Measurements from ENCODE around the gene LRRC8A.

LRRC8A gene

GRCh38 chr9:128898845-128899565 is 17.1 kb downstream of the LRRC8A start (continued):
- TF ChIP-seq PRDM6 (tag by site-specific recombination; IDR thresholded peaks at IDR 0.05) (no peak), ZBTB20 (tag by site-specific recombination; IDR thresholded peaks at IDR 0.05) (no peak), ZNF529 (tag by site-specific recombination; IDR thresholded peaks at IDR 0.05; ENCODE audit: insufficient replicate concordance) (no peak), PATZ1 (tag by site-specific recombination; IDR thresholded peaks at IDR 0.05) (no peak), SETDB1 (IDR thresholded peaks at IDR 0.05; ENCODE audit: insufficient read length, low read length) (no peak)

DNA sequence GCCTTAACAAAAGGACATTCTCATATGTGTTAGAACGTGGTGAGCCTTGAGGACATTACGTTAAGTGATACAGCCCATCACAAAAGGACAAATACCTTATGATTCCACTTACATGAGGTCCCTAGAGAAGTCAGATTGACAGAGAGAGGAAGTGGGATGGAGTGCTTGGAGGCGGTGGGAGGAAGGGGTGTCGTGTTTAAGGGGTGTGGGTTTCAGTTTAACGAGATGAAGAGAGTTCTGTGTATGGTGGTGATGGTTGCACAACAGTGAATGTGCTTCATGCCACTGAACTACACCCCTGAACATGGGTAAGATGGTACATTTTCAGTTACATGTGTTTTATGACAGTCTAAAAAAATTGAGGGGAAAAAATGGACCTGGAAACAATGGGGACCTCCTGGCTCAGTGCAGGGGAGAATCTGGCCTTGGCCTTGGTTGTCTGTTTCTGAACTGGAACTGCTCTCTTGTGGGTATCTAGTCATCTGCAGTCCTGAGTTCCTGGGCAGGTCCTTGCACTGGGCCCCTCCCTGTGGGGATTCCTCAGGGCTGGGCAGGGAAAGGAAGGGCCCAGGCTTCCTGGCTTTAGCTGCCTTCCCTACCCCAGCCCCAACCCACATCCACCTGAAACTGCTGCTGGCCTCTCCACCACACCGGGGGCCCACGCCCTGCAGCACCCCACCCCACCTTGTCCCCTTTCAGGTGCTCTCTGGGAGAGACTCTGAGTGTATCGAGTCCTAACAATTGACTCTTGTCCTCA is 17.8 kb downstream of the LRRC8A start:
- POLR2A ChIA-PET: interaction anchor here (1.2 kb wide), 1 partner anchor 21 kb away, joined by 4 read pairs; no protein-coding TSS in a partner anchor

More for the DNA sequence above, 17.8 kb downstream of the LRRC8A start:
- no peaks in the 10 kb centered on the region for H3K9me3 ChIP-seq (ENCODE audit: control insufficient read depth, insufficient read depth, low read depth, low read length)
- H3K27ac ChIP-seq (ENCODE audit: extremely low read depth, low read depth, low read length): no peak overlapping the region
- H3K36me3 ChIP-seq (ENCODE audit: control insufficient read depth in 2 of 2, insufficient read depth in 1 of 2, low read length in 2 of 2): peaks cover 0 to 31% of the 10 kb centered on the region in 2 experiments; a peak in 2 of 3 replicates
- TF ChIP-seq, protein P1, sequence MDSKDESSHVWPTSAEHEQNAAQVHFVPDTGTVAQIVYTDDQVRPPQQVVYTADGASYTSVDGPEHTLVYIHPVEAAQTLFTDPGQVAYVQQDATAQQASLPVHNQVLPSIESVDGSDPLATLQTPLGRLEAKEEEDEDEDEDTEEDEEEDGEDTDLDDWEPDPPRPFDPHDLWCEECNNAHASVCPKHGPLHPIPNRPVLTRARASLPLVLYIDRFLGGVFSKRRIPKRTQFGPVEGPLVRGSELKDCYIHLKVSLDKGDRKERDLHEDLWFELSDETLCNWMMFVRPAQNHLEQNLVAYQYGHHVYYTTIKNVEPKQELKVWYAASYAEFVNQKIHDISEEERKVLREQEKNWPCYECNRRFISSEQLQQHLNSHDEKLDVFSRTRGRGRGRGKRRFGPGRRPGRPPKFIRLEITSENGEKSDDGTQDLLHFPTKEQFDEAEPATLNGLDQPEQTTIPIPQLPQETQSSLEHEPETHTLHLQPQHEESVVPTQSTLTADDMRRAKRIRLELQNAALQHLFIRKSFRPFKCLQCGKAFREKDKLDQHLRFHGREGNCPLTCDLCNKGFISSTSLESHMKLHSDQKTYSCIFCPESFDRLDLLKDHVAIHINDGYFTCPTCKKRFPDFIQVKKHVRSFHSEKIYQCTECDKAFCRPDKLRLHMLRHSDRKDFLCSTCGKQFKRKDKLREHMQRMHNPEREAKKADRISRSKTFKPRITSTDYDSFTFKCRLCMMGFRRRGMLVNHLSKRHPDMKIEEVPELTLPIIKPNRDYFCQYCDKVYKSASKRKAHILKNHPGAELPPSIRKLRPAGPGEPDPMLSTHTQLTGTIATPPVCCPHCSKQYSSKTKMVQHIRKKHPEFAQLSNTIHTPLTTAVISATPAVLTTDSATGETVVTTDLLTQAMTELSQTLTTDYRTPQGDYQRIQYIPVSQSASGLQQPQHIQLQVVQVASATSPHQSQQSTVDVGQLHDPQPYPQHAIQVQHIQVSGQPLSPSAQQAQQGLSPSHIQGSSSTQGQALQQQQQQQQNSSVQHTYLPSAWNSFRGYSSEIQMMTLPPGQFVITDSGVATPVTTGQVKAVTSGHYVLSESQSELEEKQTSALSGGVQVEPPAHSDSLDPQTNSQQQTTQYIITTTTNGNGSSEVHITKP (tag by site-specific recombination; IDR thresholded peaks at IDR 0.05): peak; percentile 43
- TF ChIP-seq, protein P2, sequence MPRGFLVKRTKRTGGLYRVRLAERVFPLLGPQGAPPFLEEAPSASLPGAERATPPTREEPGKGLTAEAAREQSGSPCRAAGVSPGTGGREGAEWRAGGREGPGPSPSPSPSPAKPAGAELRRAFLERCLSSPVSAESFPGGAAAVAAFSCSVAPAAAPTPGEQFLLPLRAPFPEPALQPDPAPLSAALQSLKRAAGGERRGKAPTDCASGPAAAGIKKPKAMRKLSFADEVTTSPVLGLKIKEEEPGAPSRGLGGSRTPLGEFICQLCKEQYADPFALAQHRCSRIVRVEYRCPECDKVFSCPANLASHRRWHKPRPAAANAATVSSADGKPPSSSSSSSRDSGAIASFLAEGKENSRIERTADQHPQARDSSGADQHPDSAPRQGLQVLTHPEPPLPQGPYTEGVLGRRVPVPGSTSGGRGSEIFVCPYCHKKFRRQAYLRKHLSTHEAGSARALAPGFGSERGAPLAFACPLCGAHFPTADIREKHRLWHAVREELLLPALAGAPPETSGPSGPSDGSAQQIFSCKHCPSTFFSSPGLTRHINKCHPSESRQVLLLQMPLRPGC (tag by site-specific recombination; IDR thresholded peaks at IDR 0.05): no peak
- TF ChIP-seq ZNF777 (tag by site-specific recombination; IDR thresholded peaks at IDR 0.05; ENCODE audit: borderline replicate concordance) (no peak), ELK4 (IDR thresholded peaks at IDR 0.05; ENCODE audit: borderline replicate concordance, low read depth, low read length) (no peak), ZBTB20 (tag by site-specific recombination; IDR thresholded peaks at IDR 0.05) (peak; percentile 35; the same call in 1 of the 2 replicates), EGR2 (tag by site-specific recombination; IDR thresholded peaks at IDR 0.05; ENCODE audit: low read depth) (peak; percentile 46), KLF1 (tag by site-specific recombination; IDR thresholded peaks at IDR 0.05) (peak; percentile 39; the same call in 1 of the 2 replicates), ZBTB7A (tag by site-specific recombination; IDR thresholded peaks at IDR 0.05; ENCODE audit: low read depth) (peak; percentile 23; the same call in 1 of the 2 replicates), HOXD13 (CRISPR knock-in tag; IDR thresholded peaks at IDR 0.05; ENCODE audit: borderline replicate concordance) (no peak), ZFHX2 (tag by site-specific recombination; conservative IDR thresholded peaks at IDR 0.05) (peak; percentile 57)
- H3K4me3 ChIP-seq (ENCODE audit: low read depth, low read length): no peak overlapping the region
- no peaks in the 10 kb centered on the region for H3K4me1 ChIP-seq (ENCODE audit: control insufficient read depth, insufficient read depth, low read length)
- CTCF ChIA-PET: no interaction called here

Data from HEK293 (cell line).